Loucy (cell line): ENCODE data around the gene RASD1.

Source experiments
- H2AFZ ChIP-seq: fragments of 200-600 bp; sonication (generic); 2 replicates; pipeline ENCODE4 v1.6.0; 2016; ENCODE audit warnings: antibody characterized with exemption, mild to moderate bottlenecking, low read length, moderate library complexity
- H3F3A ChIP-seq: fragments of 200-600 bp; 2 replicates; pipeline ENCODE4 v1.6.0; 2016; ENCODE audit warnings: antibody characterized with exemption, low read depth, mild to moderate bottlenecking
- H3K27me3 ChIP-seq: fragments of 200-600 bp; sonication (generic); 2 replicates; pipeline ENCODE4 v1.6.1; 2014; ENCODE audit warnings: low read length, mild to moderate bottlenecking; ENCODE audit not compliant: insufficient read depth, poor library complexity, severe bottlenecking
- H3K36me3 ChIP-seq: fragments of 200-600 bp; sonication (generic); 2 replicates; pipeline ENCODE4 v1.6.1; 2016; ENCODE audit warnings: low read length; ENCODE audit not compliant: insufficient read depth
- H3K4me1 ChIP-seq: fragments of 200-600 bp; sonication (generic); 2 replicates; pipeline ENCODE4 v1.5.1; 2014; ENCODE audit warnings: low read length, mild to moderate bottlenecking; ENCODE audit not compliant: insufficient read depth, poor library complexity, severe bottlenecking
- H3K4me2 ChIP-seq: fragments of 200-600 bp; sonication (generic); 2 replicates; pipeline ENCODE4 v1.6.0; 2014; ENCODE audit warnings: antibody characterized with exemption, low read length, low read depth, mild to moderate bottlenecking; ENCODE audit not compliant: poor library complexity, severe bottlenecking
- H3K4me3 ChIP-seq: fragments of 200-600 bp; sonication (generic); 2 replicates; pipeline ENCODE4 v1.5.1; 2014; ENCODE audit warnings: low read length, mild to moderate bottlenecking, mixed read lengths; ENCODE audit not compliant: poor library complexity, severe bottlenecking
- H3K79me2 ChIP-seq: fragments of 200-600 bp; sonication (generic); 2 replicates; pipeline ENCODE4 v1.6.1; 2014; ENCODE audit warnings: low read length; ENCODE audit not compliant: insufficient read depth
- H3K9ac ChIP-seq: fragments of 200-600 bp; sonication (generic); 2 replicates; pipeline ENCODE4 v1.6.0; 2014; ENCODE audit warnings: mild to moderate bottlenecking, low read depth, low read length, moderate library complexity; ENCODE audit not compliant: poor library complexity, severe bottlenecking
- H3K9me2 ChIP-seq: fragments of 200-600 bp; sonication (generic); replicated peaks from 2 replicates; pipeline ENCODE4 v1.6.1; 2016; ENCODE audit warnings: low read depth, low read length, mixed read lengths
- H3K9me3 ChIP-seq: fragments of 200-600 bp; sonication (generic); 2 replicates; pipeline ENCODE4 v1.6.1; 2014; ENCODE audit warnings: mild to moderate bottlenecking, antibody characterized with exemption, low read length, low read depth; ENCODE audit not compliant: insufficient read depth
- H4K20me1 ChIP-seq: fragments of 200-600 bp; sonication (generic); 2 replicates; pipeline ENCODE4 v1.6.0; 2014; ENCODE audit warnings: antibody characterized with exemption, low read length, mild to moderate bottlenecking; ENCODE audit not compliant: insufficient read depth, poor library complexity, severe bottlenecking
- EZH2phosphoT487 ChIP-seq: fragments of 200-600 bp; IDR thresholded peaks from 2 replicates; pipeline ENCODE4 v1.6.1; 2018; ENCODE audit warnings: antibody characterized with exemption, mild to moderate bottlenecking, moderate library complexity, borderline replicate concordance
- TF ChIP-seq, protein P1 (sequence below): fragments of 200-600 bp; sonication (generic); conservative IDR thresholded peaks from 2 replicates; pipeline ENCODE4 v1.5.1; 2014; ENCODE audit warnings: mild to moderate bottlenecking, antibody characterized with exemption, low read length

The RASD1 gene

DNA sequence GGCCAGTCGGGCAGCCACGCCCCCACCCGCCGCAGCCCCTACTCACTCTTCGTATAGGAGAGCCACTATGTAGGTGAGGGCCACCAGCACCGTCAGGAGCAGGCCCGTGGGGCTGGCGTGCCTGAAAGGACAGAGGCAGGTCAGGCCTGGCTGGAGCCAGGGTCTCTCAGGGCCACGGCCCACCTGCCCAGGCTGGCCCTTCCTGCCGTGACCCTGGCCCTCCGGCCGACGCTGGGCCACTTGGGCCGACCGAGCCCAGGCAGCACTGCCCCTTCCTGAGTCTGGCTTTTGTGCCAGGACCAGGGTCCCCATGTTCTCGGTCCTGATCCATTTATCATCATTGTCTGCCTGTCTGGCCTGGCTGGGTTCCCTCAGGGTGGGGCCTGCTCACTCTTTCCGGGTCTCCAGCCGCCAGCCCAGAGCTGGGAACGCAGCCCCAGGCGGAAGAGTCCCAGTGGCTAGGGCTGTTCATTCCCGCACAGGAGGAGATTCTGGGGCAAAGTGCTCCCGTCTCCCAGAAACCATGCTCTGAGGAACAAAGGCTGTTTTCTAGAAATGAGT is 10.1 kb upstream of the RASD1 start:
- TF ChIP-seq, protein P1, sequence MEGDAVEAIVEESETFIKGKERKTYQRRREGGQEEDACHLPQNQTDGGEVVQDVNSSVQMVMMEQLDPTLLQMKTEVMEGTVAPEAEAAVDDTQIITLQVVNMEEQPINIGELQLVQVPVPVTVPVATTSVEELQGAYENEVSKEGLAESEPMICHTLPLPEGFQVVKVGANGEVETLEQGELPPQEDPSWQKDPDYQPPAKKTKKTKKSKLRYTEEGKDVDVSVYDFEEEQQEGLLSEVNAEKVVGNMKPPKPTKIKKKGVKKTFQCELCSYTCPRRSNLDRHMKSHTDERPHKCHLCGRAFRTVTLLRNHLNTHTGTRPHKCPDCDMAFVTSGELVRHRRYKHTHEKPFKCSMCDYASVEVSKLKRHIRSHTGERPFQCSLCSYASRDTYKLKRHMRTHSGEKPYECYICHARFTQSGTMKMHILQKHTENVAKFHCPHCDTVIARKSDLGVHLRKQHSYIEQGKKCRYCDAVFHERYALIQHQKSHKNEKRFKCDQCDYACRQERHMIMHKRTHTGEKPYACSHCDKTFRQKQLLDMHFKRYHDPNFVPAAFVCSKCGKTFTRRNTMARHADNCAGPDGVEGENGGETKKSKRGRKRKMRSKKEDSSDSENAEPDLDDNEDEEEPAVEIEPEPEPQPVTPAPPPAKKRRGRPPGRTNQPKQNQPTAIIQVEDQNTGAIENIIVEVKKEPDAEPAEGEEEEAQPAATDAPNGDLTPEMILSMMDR, result no peak
- no peak for TF ChIP-seq EZH2phosphoT487
- Histone ChIP-seq H3K4me1 (peaks cover 13% of the 10 kb centered on the region), H3K9me2 (no peaks in the 10 kb centered on the region), H3K27me3 (no peaks in the 10 kb centered on the region), H3K9me3 (no peaks in the 10 kb centered on the region), H3K36me3 (no peaks in the 10 kb centered on the region), H3K79me2 (no peaks in the 10 kb centered on the region), H2AFZ (no peak overlapping the region), H3K9ac (no peak overlapping the region), H4K20me1 (no peaks in the 10 kb centered on the region), H3K4me3 (no peak overlapping the region), H3F3A (no peaks in the 10 kb centered on the region), H3K4me2 (no peak overlapping the region)

DNA sequence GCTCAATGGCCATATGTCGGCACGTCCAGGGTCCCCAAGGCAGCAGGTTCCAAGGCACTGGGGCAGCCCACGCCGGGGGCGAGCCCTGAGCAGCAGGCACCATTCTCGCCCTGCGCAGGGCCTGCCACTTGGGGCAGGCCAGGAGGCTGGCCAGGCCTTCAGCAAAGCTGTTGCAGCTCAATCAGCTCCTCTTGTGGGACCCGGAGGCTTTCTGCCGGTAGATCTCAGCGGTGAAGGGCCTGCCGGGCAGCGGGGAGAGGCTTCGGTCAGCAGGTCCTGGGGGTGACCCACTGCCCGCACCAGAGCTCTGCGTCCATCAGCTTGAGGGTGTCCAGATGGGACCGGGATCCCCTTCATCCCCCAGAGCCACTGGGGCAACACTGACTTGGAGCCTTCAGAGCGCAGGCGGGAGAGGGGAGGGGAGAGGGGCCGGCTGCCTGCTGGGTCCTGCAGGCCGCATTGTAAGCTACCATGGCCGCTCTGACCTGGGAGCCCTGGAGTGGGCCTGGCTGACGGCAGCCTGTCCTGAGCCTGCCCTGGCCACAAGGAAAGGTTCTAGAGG is 9.5 kb upstream of the RASD1 start:
- peaks cover 7% of the 10 kb centered on the region for H3K4me1 ChIP-seq
- H3K27me3 ChIP-seq, result no peaks in the 10 kb centered on the region
- H3K36me3 ChIP-seq, result no peaks in the 10 kb centered on the region
- H3F3A ChIP-seq, result no peaks in the 10 kb centered on the region
- H3K9ac ChIP-seq, result no peak overlapping the region
- H4K20me1 ChIP-seq, result no peaks in the 10 kb centered on the region
- H3K4me2 ChIP-seq, result no peak overlapping the region
- H3K9me2 ChIP-seq, result no peaks in the 10 kb centered on the region
- H3K9me3 ChIP-seq, result no peaks in the 10 kb centered on the region
- no peak for TF ChIP-seq EZH2phosphoT487
- TF ChIP-seq, protein P1, result no peak
- no peak overlapping the region for H2AFZ ChIP-seq
- H3K79me2 ChIP-seq, result no peaks in the 10 kb centered on the region
- no peak overlapping the region for H3K4me3 ChIP-seq

DNA sequence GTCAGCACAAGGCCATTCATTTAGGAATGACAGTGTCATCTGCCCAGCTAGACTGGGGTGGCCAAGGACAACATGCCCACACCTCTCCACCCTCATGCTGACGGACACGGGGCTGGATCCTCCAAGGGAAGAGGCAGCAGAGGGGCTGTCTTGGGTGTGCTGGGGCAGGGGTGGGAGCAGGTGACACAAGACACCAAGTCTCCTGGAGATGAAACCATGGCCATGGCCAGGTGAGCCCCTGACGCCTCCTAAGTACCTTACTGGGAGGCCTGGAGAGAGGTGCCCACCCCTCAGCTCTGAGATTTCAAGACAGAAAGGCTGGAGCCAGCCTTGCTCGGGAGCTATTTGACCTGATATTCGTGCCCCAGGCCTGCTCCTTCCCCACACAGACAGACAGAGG is 9.0 kb upstream of the RASD1 start:
- no peak overlapping the region for H3K4me3 ChIP-seq
- no peaks in the 10 kb centered on the region for H3K27me3 ChIP-seq
- H3K36me3 ChIP-seq, result no peaks in the 10 kb centered on the region
- H3F3A ChIP-seq, result no peaks in the 10 kb centered on the region
- no peaks in the 10 kb centered on the region for H3K9me3 ChIP-seq
- H4K20me1 ChIP-seq, result no peaks in the 10 kb centered on the region
- no peaks in the 10 kb centered on the region for H3K9me2 ChIP-seq
- peaks cover 2% of the 10 kb centered on the region for H3K4me1 ChIP-seq
- no peak overlapping the region for H2AFZ ChIP-seq
- TF ChIP-seq, protein P1, result no peak
- TF ChIP-seq EZH2phosphoT487, result no peak
- H3K4me2 ChIP-seq, result no peak overlapping the region
- no peaks in the 10 kb centered on the region for H3K79me2 ChIP-seq
- no peak overlapping the region for H3K9ac ChIP-seq
